HEK293 (cell line): Measurements from ENCODE around the gene TSEN54.

Experiments used
- CTCF ChIA-PET: fragments of 350-600 bp; formaldehyde crosslinking; extraction: SDS; loops from one replicate; lab custom pipeline; 2021; ENCODE audit warnings: antibody characterized with exemption; lab: Yijun Ruan, JAX
- POLR2A ChIA-PET: fragments of 300-600 bp; formaldehyde crosslinking; extraction: SDS; loops from one replicate; lab custom pipeline; 2020; ENCODE audit warnings: antibody characterized with exemption, inconsistent platforms; lab: Yijun Ruan, JAX
- H3K27ac ChIP-seq: fragments of 200-500 bp; sonication (Bioruptor generic); 2 replicates; pipeline ENCODE4 v1.5.1; 2014; ENCODE audit warnings: low read depth, low read length, control low read depth, inconsistent platforms; ENCODE audit errors: extremely low read depth
- H3K36me3 ChIP-seq, 2 experiments: fragments of 200-500 bp in 1 of 2; sonication (Bioruptor generic) in 1 of 2; 1 replicate in 1 of 2; 2 replicates in 1 of 2; pipeline ENCODE4 v1.5.1; 2014 to 2017; ENCODE audit warnings: inconsistent platforms in 2 of 2, low read length in 2 of 2; ENCODE audit not compliant: control insufficient read depth in 2 of 2, insufficient read depth in 1 of 2
- H3K4me1 ChIP-seq: fragments of 200-500 bp; sonication (Bioruptor generic); 2 replicates; pipeline ENCODE4 v1.5.1; 2014; ENCODE audit warnings: mild to moderate bottlenecking, low read length, inconsistent platforms; ENCODE audit not compliant: control insufficient read depth, insufficient read depth
- H3K4me3 ChIP-seq: 2 replicates; pipeline ENCODE4 v1.5.1; 2011; ENCODE audit warnings: low read depth, mild to moderate bottlenecking, control low read depth, low read length, moderate library complexity
- H3K9me3 ChIP-seq: fragments of 200-500 bp; sonication (Bioruptor generic); 2 replicates; pipeline ENCODE4 v1.5.1; 2014; ENCODE audit warnings: low read depth, low read length, inconsistent platforms; ENCODE audit not compliant: control insufficient read depth, insufficient read depth
- GLIS1 ChIP-seq: fragments of 450-650 bp; formaldehyde crosslinking; IDR thresholded peaks from 2 replicates; pipeline ENCODE4 v1.5.1; 2016; ENCODE audit warnings: missing biosample characterization, missing genetic modification characterization
- KLF16 ChIP-seq: fragments of 450-650 bp; formaldehyde crosslinking; IDR thresholded peaks from 2 replicates; pipeline ENCODE4 v1.5.1; 2017; ENCODE audit warnings: missing biosample characterization, missing genetic modification characterization
- KLF8 ChIP-seq: fragments of 450-650 bp; formaldehyde crosslinking; IDR thresholded peaks from 2 replicates; pipeline ENCODE4 v1.5.1; 2016; ENCODE audit warnings: missing biosample characterization, missing genetic modification characterization
- KLF9 ChIP-seq: fragments of 450-650 bp; formaldehyde crosslinking; IDR thresholded peaks from 2 replicates; pipeline ENCODE4 v1.5.1; 2016; ENCODE audit warnings: missing biosample characterization, missing genetic modification characterization, low read depth
- SCRT2 ChIP-seq: fragments of 450-650 bp; formaldehyde crosslinking; IDR thresholded peaks from 2 replicates; pipeline ENCODE4 v1.5.1; 2016; ENCODE audit warnings: missing biosample characterization, missing genetic modification characterization
- SP2 ChIP-seq: fragments of 450-650 bp; formaldehyde crosslinking; IDR thresholded peaks from 2 replicates; pipeline ENCODE4 v1.5.1; 2016; ENCODE audit warnings: missing biosample characterization, missing genetic modification characterization
- SP3 ChIP-seq: fragments of 450-650 bp; formaldehyde crosslinking; IDR thresholded peaks from 2 replicates; pipeline ENCODE4 v1.5.1; 2016; ENCODE audit warnings: missing biosample characterization, missing genetic modification characterization
- TSHZ1 ChIP-seq: fragments of 450-650 bp; formaldehyde crosslinking; IDR thresholded peaks from 2 replicates; pipeline ENCODE4 v1.5.1; 2016; ENCODE audit warnings: missing biosample characterization, missing genetic modification characterization, borderline replicate concordance
- ZBTB1 ChIP-seq: fragments of 450-650 bp; formaldehyde crosslinking; IDR thresholded peaks from 2 replicates; pipeline ENCODE4 v1.5.1; 2016; ENCODE audit warnings: missing biosample characterization, missing genetic modification characterization
- ZNF10 ChIP-seq: fragments of 450-650 bp; formaldehyde crosslinking; IDR thresholded peaks from 2 replicates; pipeline ENCODE4 v1.5.1; 2017; ENCODE audit warnings: missing biosample characterization, missing genetic modification characterization
- ZNF114 ChIP-seq: fragments of 450-650 bp; formaldehyde crosslinking; IDR thresholded peaks from 2 replicates; pipeline ENCODE4 v1.5.0; 2017; ENCODE audit warnings: missing biosample characterization, missing genetic modification characterization
- ZNF660 ChIP-seq: fragments of 450-650 bp; IDR thresholded peaks from 2 replicates; pipeline ENCODE4 v1.5.1; 2018; ENCODE audit warnings: missing biosample characterization, mild to moderate bottlenecking, missing genetic modification characterization
- ZSCAN16 ChIP-seq: fragments of 450-650 bp; formaldehyde crosslinking; IDR thresholded peaks from 2 replicates; pipeline ENCODE4 v1.5.1; 2016; ENCODE audit warnings: missing biosample characterization, missing genetic modification characterization
- ZSCAN4 ChIP-seq: fragments of 450-650 bp; formaldehyde crosslinking; IDR thresholded peaks from 2 replicates; pipeline ENCODE4 v1.5.1; 2017; ENCODE audit warnings: missing biosample characterization, missing genetic modification characterization
- TF ChIP-seq, protein P1 (sequence below): fragments of 450-650 bp; IDR thresholded peaks from 2 replicates; pipeline ENCODE4 v1.5.1; 2018; ENCODE audit warnings: missing biosample characterization, missing genetic modification characterization
- TF ChIP-seq, protein P2 (sequence below): fragments of 450-650 bp; formaldehyde crosslinking; IDR thresholded peaks from 2 replicates; pipeline ENCODE4 v1.5.1; 2017; ENCODE audit warnings: missing biosample characterization, missing genetic modification characterization
- TF ChIP-seq, protein P3 (sequence below): fragments of 450-650 bp; formaldehyde crosslinking; IDR thresholded peaks from 2 replicates; pipeline ENCODE4 v1.5.1; 2016; ENCODE audit warnings: missing biosample characterization, missing genetic modification characterization
- TF ChIP-seq, protein P4 (sequence below): sonication (generic); formaldehyde crosslinking; IDR thresholded peaks from 2 replicates; pipeline ENCODE4 v1.8.1; 2022; ENCODE audit warnings: mild to moderate bottlenecking, moderate library complexity, missing genetic modification reagents
- TF ChIP-seq, protein P5 (sequence below): fragments of 450-650 bp; formaldehyde crosslinking; IDR thresholded peaks from 2 replicates; pipeline ENCODE4 v1.5.1; 2016; ENCODE audit warnings: missing biosample characterization, missing genetic modification characterization

Gene TSEN54

DNA sequence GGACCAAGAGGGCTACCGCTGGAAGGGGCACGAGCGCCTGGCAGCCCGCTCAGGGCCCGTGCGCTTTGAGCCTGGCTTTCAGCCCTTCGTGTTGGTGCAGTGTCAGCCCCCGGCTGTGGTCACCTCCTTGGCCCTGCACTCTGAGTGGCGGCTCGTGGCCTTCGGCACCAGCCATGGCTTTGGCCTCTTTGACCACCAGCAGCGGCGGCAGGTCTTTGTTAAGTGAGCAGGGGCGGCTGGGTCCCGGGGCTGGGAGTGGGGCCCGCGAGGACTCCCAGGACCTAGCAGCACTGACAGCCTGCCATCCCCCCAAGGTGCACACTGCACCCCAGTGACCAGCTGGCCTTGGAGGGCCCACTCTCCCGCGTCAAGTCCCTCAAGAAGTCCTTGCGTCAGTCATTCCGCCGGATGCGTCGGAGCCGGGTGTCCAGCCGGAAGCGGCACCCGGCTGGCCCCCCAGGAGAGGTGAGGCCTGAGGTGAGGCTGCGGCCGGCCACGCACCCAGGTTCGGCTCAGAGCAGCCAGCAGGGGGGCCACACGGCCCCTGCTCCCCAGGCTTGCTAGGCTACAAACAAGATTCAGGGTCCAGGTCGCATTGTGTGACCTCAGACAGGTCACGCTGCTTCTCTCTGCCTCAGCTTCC is 53.8 kb downstream of the TSEN54 start:
- peaks cover 0 to 9% of the 10 kb centered on the region in 2 experiments; a peak in 1 of 3 replicates for H3K36me3 ChIP-seq
- H3K4me3 ChIP-seq = no peak overlapping the region
- no peaks in the 10 kb centered on the region for H3K9me3 ChIP-seq
- ChIA-PET CTCF (no interaction called here), POLR2A (no interaction called here)
- TF ChIP-seq SCRT2 (tag by site-specific recombination) (no peak), ZNF114 (tag by site-specific recombination) (no peak), SP2 (no peak), ZNF10 (tag by site-specific recombination) (no peak), GLIS1 (tag by site-specific recombination) (no peak), KLF16 (no peak), ZSCAN16 (tag by site-specific recombination) (no peak), KLF9 (tag by site-specific recombination) (no peak), ZBTB1 (no peak), ZNF660 (tag by site-specific recombination) (no peak), ZSCAN4 (tag by site-specific recombination) (no peak), KLF8 (tag by site-specific recombination) (no peak), SP3 (no peak), TSHZ1 (no peak)
- TF ChIP-seq, protein P1, sequence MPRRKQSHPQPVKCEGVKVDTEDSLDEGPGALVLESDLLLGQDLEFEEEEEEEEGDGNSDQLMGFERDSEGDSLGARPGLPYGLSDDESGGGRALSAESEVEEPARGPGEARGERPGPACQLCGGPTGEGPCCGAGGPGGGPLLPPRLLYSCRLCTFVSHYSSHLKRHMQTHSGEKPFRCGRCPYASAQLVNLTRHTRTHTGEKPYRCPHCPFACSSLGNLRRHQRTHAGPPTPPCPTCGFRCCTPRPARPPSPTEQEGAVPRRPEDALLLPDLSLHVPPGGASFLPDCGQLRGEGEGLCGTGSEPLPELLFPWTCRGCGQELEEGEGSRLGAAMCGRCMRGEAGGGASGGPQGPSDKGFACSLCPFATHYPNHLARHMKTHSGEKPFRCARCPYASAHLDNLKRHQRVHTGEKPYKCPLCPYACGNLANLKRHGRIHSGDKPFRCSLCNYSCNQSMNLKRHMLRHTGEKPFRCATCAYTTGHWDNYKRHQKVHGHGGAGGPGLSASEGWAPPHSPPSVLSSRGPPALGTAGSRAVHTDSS (tag by site-specific recombination) = no peak
- TF ChIP-seq, protein P2, sequence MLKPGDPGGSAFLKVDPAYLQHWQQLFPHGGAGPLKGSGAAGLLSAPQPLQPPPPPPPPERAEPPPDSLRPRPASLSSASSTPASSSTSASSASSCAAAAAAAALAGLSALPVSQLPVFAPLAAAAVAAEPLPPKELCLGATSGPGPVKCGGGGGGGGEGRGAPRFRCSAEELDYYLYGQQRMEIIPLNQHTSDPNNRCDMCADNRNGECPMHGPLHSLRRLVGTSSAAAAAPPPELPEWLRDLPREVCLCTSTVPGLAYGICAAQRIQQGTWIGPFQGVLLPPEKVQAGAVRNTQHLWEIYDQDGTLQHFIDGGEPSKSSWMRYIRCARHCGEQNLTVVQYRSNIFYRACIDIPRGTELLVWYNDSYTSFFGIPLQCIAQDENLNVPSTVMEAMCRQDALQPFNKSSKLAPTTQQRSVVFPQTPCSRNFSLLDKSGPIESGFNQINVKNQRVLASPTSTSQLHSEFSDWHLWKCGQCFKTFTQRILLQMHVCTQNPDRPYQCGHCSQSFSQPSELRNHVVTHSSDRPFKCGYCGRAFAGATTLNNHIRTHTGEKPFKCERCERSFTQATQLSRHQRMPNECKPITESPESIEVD (tag by site-specific recombination) = no peak
- TF ChIP-seq, protein P3, sequence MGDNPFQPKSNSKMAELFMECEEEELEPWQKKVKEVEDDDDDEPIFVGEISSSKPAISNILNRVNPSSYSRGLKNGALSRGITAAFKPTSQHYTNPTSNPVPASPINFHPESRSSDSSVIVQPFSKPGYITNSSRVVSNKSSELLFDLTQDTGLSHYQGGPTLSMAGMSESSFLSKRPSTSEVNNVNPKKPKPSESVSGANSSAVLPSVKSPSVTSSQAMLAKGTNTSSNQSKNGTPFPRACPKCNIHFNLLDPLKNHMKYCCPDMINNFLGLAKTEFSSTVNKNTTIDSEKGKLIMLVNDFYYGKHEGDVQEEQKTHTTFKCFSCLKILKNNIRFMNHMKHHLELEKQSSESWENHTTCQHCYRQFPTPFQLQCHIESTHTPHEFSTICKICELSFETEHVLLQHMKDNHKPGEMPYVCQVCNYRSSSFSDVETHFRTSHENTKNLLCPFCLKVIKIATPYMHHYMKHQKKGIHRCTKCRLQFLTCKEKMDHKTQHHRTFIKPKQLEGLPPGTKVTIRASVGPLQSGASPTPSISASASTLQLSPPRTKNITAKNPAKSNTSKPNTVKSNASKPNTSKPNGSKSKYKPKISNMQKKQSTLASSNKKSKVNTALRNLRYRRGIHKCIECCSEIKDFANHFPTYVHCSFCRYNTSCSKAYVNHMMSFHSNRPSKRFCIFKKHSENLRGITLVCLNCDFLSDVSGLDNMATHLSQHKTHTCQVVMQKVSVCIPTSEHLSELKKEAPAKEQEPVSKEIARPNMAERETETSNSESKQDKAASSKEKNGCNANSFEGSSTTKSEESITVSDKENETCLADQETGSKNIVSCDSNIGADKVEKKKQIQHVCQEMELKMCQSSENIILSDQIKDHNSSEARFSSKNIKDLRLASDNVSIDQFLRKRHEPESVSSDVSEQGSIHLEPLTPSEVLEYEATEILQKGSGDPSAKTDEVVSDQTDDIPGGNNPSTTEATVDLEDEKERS (tag by site-specific recombination) = no peak
- TF ChIP-seq, protein P4, sequence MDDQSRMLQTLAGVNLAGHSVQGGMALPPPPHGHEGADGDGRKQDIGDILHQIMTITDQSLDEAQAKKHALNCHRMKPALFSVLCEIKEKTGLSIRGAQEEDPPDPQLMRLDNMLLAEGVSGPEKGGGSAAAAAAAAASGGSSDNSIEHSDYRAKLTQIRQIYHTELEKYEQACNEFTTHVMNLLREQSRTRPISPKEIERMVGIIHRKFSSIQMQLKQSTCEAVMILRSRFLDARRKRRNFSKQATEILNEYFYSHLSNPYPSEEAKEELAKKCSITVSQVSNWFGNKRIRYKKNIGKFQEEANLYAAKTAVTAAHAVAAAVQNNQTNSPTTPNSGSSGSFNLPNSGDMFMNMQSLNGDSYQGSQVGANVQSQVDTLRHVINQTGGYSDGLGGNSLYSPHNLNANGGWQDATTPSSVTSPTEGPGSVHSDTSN (CRISPR knock-in tag) = no peak
- TF ChIP-seq, protein P5, sequence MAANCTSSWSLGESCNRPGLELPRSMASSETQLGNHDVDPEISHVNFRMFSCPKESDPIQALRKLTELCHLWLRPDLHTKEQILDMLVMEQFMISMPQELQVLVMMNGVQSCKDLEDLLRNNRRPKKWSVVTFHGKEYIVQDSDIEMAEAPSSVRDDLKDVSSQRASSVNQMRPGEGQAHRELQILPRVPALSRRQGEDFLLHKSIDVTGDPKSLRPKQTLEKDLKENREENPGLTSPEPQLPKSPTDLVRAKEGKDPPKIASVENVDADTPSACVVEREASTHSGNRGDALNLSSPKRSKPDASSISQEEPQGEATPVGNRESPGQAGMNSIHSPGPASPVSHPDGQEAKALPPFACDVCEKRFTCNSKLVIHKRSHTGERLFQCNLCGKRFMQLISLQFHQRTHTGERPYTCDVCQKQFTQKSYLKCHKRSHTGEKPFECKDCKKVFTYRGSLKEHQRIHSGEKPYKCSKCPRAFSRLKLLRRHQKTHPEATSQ (tag by site-specific recombination) = no peak
- H3K4me1 ChIP-seq = no peaks in the 10 kb centered on the region
- no peak overlapping the region for H3K27ac ChIP-seq
